ENCODE data around the gene WDR20.
"Not testable (repeated sequence)": the region's sequence is repeated elsewhere in the genome, so short reads cannot be mapped to it uniquely, and the experiment has no call there.

WDR20 gene

GRCh38 chr14:102238766-102239165, 99.1 kb downstream of the WDR20 start:
- DNase-seq (ENCODE audit: low spot score), result no peak

DNA sequence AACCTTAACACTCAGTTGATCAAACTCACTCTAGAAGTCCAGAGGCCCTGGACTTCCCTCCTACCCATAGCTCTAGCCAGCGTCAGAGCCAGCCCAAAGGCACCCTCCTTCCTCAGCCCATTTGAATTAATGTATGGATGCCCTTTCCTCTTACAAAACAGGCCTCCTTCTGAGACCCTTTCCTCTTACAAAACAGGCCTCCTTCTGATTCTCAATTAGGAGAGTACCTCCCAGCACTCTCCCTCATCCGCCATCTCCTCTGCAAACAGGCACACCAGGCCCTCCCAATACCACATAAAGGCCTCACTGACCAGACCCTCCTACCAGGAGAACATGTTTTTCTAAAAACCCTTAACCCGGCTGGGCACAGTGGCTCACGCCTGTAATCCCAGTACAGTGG, 99.5 kb downstream of the WDR20 start:
- no peak for DNase-seq (ENCODE audit: low spot score)

- DNase-seq (ENCODE audit: low spot score), result not testable (repeated sequence)
Observed at GRCh38 chr14:102240481-102240880, 100.8 kb downstream of the WDR20 start.

GRCh38 chr14:102241147-102241546, 101.5 kb downstream of the WDR20 start:
- no peak for DNase-seq (ENCODE audit: low spot score)

DNA sequence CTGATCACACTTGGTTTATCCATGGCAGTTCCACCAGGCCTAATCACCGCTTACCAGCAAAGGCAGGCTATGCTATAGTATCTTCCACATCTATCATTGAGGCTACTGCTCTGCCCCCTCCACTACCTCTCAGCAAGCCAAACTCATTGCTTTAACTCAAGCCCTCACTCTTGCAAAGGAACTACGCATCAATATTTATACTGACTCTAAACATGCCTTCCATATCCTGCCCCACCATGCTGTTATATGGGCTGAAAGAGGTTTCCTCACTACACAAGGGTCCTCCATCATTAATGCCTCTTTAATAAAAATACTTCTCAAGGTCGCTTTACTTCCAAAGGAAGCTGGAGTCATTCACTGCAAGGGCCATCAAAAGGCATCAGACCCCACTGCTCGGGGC, 104.1 kb downstream of the WDR20 start:
- DNase-seq (ENCODE audit: low spot score), result not testable (repeated sequence)

- no peak for DNase-seq (ENCODE audit: low spot score)
Observed at GRCh38 chr14:102246071-102246470, 106.4 kb downstream of the WDR20 start.

- no peak for DNase-seq (ENCODE audit: low spot score)
Observed at GRCh38 chr14:102248121-102248520, 108.4 kb downstream of the WDR20 start.

- DNase-seq (ENCODE audit: low spot score), result no peak
Observed at GRCh38 chr14:102249041-102249440, 109.3 kb downstream of the WDR20 start.

DNA sequence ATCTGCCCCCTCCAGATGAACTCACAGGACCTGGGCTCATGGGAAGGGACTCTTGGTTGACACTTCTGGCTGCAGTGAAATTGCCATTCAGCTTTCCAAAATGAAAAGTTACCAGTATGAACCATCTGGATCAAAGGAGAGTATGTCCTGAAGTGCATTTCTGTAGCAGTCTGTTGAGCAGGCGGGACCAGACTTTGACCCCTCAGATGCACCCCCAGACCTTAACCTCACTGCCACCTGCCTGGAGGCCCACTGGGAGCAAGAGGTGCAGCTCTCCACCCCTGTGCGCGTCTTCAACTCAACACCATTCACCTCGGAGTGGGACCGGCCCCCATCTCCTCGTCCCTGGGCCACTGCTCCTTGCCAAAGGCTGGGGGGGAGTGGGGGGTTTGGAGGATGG, 110.3 kb downstream of the WDR20 start:
- DNase-seq (ENCODE audit: low spot score), result no peak

- no peak for DNase-seq (ENCODE audit: low spot score)
Observed at GRCh38 chr14:102250636-102251035, 110.9 kb downstream of the WDR20 start.

DNA sequence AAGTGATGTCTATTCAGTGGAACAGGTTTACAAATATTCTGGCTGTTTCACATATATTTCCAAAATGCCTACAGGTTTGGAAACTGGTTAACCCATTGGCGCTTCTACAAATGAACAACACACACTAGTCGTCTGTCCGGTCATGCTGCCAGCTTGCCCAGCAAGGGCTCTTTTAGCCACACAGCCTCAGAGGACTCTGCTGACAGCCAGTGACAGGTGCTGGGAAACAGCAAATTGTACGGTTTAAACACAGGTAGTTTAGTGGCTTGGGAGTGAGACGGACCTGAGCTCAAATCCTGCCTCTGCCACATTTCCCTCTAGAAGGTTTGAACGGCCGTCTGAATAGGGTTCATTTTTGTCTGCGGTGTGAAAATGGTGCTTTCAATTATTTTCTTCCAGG, 111.5 kb downstream of the WDR20 start:
- no peak for DNase-seq (ENCODE audit: low spot score)

DNA sequence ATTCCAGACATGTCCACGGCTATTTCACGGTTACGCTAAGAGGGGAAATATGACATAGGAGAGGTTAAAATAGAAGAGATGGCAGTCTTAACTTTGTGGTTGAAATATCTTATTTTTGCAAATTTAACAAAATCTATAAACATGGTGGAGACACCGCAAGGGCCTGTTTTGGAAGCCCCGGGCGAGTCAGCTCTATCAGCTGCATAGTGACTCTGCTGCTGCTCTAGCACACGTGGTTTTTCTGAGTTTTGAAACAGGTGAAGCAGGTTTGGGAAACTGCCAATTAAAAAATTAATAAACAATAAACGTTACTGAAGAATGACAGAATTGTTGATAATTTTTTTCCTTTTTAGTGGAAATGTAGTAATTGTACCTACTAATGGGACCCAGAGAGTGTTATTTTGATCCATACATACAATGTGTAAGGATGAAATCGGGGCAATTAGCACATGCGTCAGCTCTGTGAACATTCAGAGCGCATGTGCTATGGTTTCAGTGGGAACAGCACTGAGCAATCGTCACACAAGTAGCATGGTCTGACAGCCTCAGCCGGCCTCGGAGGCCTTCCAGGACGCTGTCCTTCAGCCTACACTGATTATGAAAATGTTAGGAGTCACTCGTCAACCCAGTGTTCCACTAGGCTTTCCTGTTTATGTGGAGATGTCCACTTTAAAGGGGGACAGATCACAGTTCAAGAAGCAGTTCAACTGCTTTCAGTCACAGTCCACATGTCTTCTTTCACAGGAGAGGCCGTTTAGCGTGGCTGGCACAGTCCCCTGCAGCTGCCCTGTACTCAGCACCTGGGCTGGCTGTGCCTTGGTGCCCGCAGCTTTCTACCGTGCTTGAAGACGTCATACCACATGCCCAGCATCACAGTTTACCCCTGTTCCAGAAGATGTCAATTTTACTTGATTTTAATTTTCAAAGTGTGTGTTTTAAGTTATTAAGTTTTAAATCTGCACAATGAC, 113.4 kb downstream of the WDR20 start:
- DNase-seq (ENCODE audit: low spot score), result no peak

- DNase-seq (ENCODE audit: low spot score), result no peak
Observed at GRCh38 chr14:102255401-102256190, 115.9 kb downstream of the WDR20 start.

DNA sequence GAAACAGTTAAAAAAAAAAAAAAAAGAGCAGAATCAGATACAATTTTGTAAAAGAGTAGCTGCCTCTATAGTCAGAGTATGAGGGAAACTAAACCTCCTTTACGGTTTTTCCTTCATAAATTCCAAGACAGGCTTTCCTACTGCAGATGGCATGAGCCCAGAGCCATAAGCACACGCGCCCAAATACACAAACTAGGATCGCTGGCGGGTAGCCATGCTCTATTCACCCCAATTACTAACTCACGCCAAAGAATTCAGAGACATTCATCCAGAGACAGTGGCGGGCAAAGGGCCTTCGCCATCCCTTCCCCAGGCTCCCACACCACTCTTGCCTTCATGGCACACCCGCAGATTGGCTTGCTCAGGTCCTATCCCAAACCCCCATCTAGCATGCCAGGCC, 117.0 kb downstream of the WDR20 start:
- no peak for DNase-seq (ENCODE audit: low spot score)

GRCh38 chr14:102258136-102258535, 118.4 kb downstream of the WDR20 start:
- no peak for DNase-seq (ENCODE audit: low spot score)
